Muscle of leg (tissue), 11 donors: ENCODE measurements around the gene CTSD. TPM values are rescaled to one million over a fixed set of nuclear protein-coding genes. Genes with fewer than 3 reads are reported as not detected.

Source experiments
- DNase-seq: peaks from one replicate; pipeline ENCODE4 v3.0.0; 2013
- H3K27ac ChIP-seq: one replicate; pipeline ENCODE4 v1.5.1; 2013; ENCODE audit warnings: mild to moderate bottlenecking, low read length, control low read depth
- H3K27me3 ChIP-seq: one replicate; pipeline ENCODE4 v1.6.1; 2013; ENCODE audit warnings: low read length; ENCODE audit not compliant: control insufficient read depth, insufficient read depth
- H3K36me3 ChIP-seq: one replicate; pipeline ENCODE4 v1.6.1; 2013; ENCODE audit warnings: low read length; ENCODE audit not compliant: control insufficient read depth, insufficient read depth
- H3K4me1 ChIP-seq: one replicate; pipeline ENCODE4 v1.6.1; 2013; ENCODE audit warnings: low read length; ENCODE audit not compliant: control insufficient read depth, insufficient read depth
- H3K4me3 ChIP-seq: one replicate; pipeline ENCODE4 v1.5.1; 2013; ENCODE audit warnings: low read length, control low read depth
- H3K9me3 ChIP-seq: replicated peaks from 2 replicates; pipeline ENCODE4 v1.6.1; 2013; ENCODE audit warnings: low read depth, low read length; ENCODE audit not compliant: control insufficient read depth
- WGBS: methylation state at CpG from one replicate; pipeline ENCODE4 v1.1.5; 2013; ENCODE audit warnings: missing lambda C conversion rate; ENCODE audit not compliant: insufficient coverage; 5-methylcytosine and 5-hydroxymethylcytosine counted together
- polyA plus RNA-seq, 8 donors: library from polyadenylated mRNA; unstranded; fragments of 120-200 nt; gene quantifications; one replicate each; pipeline versions ENCODE4 v1.2.1 to v1.2.3, GENCODE V29; 2013; ENCODE audit warnings: inconsistent platforms in 1 of 8, low replicate concordance in 1 of 8; ENCODE audit not compliant: insufficient read length in 8 of 8, insufficient read depth in 1 of 8
- total RNA-seq: library from RNA; stranded (reverse); fragments of 120-200 nt; gene quantifications from one replicate; pipeline ENCODE4 v1.2.4, GENCODE V29; 2013

The CTSD gene
- total and polyA plus RNA-seq, 9 donors: 56.9 to 120 (median 91.6) TPM

DNA sequence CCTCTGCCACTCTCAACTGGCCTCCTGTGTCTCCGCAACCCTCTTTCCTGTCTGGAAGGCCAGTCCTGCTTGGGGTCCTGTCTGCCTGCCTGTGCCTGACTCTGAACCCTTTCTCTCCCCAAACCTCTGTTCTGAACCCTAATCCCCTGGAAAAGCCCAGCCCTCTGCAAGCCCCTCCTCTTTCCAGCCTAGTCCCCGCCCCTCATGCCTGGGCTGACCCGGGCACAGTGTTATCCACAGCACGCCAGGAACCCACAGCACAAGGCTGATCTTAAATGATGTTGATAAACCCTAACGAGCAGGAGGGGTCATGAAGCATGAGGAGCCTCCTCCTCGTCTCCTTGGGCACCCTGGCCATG is 13.3 kb downstream of the CTSD start, which contains the start of gene IFITM10:
Gene IFITM10 (minus strand): TSS at position 115 of the 359 bp plus-strand sequence. CDS start 153 bp downstream, outside the sequence.
- peaks cover 41% of the 10 kb centered on the region for H3K4me1 ChIP-seq
- H3K27ac ChIP-seq: no peak within 1 kb of the TSS
- H3K9me3 ChIP-seq: no peaks in the 10 kb centered on the region
- DNase-seq: no peak
- peaks cover 24% of the 10 kb centered on the region for H3K36me3 ChIP-seq
- H3K4me3 ChIP-seq: no peak within 1 kb of the TSS
- WGBS: 29% methylated on average over 5 of the region's 6 CpGs
- peaks cover 44% of the 10 kb centered on the region for H3K27me3 ChIP-seq

DNA sequence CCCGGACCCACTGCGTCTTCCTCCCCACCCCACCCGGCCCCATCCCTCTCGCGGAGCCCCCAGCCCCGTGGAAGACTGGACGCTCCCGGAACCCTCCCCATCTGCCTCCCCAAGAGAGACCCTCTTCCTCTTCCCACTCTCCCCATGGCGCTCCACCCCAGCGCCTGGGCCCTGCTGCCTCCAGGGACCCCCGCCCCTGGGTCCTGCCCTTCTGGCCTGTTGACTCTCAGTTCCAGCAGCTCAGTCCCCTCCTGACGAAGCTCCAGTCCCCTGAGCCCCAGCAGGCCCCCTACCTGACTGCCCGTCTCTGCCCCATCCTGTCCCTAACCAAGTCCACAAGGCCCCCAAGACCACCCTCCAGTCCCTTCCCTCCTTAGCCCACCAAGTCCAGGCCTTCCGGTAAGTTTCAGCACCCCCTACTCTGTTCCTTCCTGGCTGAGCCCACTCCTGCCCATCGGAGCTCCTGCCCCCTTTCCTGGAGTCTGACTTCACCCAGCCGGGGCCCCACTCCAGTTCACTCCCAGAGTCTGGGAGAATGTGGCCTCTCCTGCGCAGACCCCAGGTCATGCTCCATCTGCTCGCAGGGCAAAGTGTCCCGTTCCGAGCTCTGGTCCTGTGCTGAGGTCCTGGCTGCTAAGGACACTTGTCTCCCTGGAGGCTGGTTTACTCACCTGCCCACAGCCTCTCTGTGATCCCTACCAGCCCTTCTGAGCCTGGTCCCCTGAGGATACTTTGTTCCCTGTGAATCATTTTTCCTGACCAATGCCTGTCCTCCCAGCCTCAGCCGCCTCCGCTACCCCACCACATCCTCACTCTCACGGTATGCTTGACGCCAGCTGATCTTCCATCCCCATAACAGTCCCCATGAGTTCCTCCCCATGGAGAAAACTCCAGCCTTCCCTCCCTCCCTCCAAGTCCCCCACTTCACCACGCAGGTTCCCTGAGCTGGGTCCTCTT is 14.1 kb downstream of the CTSD start:
- DNase-seq: no peak
- Histone ChIP-seq H3K36me3 (peaks cover 16% of the 10 kb centered on the region), H3K27ac (no peak overlapping the region), H3K27me3 (peaks cover 44% of the 10 kb centered on the region), H3K9me3 (no peaks in the 10 kb centered on the region), H3K4me3 (no peak overlapping the region), H3K4me1 (peaks cover 49% of the 10 kb centered on the region)
- WGBS: 20% methylated on average over 25 of the region's 25 CpGs

DNA sequence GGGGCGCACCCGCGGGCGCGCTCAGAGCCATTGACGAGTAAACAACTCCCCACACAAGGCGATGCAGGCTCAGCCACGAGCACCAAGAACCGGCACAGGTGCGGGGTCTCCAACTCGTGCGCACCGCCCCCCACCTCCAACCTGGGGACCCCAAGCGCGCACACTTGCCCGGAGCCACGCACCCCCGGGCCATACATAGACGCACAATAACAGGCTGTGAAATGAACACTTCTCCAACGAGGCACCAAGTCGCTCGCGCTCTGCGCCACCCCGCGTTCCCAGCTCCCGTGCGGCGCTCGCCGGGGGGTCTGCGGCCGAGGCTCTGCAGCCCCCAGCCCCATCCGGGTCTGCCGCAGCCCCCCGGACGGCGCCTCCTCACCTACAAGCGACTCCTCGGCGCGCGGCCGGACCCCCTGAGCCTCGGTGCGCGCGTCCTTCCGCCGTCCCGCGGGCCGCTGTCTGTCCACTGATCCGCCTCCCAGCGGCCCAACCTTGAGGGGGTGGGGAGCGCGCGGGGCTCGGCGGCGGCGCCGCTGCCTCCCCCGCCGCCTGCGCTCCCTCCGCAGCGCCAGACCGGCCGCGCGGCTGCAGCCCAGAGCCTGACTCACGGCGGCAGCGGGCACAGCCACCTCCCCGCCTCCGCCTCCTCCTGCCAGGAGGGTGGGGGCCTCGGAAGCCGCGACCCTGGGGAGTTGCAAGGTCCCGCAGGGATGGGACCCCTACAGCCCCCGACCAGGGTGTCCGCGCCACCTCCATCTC is 14.9 kb downstream of the CTSD start:
- under 1% methylated on average over 83 of the region's 84 CpGs for WGBS
- H3K36me3 ChIP-seq: peaks cover 11% of the 10 kb centered on the region
- H3K4me3 ChIP-seq: no peak overlapping the region
- H3K4me1 ChIP-seq: peaks cover 54% of the 10 kb centered on the region
- H3K27me3 ChIP-seq: peaks cover 46% of the 10 kb centered on the region
- no peak overlapping the region for H3K27ac ChIP-seq
- no peak for DNase-seq
- no peaks in the 10 kb centered on the region for H3K9me3 ChIP-seq

DNA sequence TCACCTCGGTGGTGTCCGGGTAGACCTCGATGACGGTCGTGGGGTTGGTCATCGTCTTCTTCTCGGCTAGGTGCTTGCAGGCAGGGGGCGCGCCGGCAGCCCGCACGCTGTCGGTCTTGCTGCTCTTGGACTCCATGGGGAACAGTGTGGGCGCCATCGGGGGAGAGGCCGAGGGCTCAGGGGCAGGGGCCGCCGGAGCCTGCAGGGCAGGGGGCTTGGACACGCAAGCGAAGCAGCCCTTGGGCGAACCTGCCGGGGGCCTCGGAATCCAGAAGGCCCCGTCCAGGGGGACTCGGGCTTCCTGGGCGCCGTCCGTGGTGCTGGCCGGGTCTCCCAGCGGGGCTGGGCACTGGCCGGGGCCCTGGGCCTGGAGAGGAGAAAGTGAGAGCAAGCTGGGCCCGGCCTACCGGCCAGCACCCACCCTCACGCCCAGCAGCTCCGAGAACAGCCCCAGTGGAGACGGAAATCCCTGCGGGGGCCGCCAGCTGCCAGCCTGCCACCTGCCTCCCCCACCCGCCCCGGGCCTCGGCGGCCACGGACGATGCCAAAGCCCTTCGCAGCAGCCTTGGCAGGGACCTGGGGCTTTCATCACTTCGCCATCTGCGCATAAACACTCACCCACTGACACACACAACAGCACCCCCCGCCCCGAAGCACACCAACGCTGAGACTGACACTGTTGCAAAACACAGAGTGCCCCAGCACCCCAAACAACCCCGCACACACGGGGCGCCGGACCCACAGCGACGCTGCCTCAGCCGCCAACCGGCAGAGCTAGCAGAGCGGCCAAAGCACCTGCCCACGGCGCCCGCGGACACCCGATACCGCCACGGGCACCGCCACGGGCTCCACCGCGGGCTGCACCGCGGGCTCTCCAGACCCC is 15.7 kb downstream of the CTSD start:
- Histone ChIP-seq H3K36me3 (peaks cover 5% of the 10 kb centered on the region), H3K27me3 (peaks cover 49% of the 10 kb centered on the region), H3K4me1 (peaks cover 54% of the 10 kb centered on the region), H3K9me3 (no peaks in the 10 kb centered on the region), H3K27ac (no peak overlapping the region), H3K4me3 (no peak overlapping the region)
- 26% methylated on average over 66 of the region's 72 CpGs for WGBS
- DNase-seq: no peak

DNA sequence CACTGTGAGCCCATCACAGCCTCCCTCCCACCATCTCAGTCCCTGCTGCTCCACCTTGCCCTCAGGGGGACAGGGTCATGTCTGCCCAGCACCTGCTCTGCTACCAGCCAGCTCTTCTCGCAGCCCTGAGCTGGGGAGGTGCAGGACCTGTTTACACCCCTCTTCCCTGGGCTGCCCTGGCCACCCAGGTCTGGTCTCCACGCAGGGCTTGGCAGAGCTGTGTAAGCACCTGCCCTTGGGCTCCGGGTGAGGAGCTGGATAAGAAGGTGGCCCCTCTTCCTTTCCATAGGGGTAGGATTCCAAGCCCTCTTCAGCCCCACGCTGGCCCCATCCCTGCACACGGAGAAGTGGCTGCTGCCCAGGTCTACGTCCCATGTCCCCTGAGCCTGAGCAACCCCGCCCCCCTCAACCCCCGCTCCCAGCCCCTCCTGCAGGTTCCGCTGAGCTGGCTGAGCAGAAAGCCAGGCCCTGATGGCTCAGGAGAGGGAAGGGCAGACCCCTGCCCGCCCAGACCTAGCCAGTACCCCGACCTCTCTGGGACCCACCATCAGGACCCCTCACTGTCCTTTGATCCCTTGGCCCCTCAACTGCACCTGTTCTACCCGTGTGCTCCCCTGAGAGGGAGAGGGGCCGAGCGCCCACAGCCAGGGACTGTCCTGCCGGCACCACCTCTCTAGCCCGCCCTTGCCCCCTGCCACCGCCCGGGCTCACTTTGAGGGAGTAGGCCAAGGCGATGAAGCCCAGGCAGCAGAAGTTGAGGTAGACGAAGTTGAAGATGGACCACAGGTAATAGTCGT is 16.6 kb downstream of the CTSD start:
- peaks cover 54% of the 10 kb centered on the region for H3K27me3 ChIP-seq
- H3K4me3 ChIP-seq: no peak overlapping the region

DNA sequence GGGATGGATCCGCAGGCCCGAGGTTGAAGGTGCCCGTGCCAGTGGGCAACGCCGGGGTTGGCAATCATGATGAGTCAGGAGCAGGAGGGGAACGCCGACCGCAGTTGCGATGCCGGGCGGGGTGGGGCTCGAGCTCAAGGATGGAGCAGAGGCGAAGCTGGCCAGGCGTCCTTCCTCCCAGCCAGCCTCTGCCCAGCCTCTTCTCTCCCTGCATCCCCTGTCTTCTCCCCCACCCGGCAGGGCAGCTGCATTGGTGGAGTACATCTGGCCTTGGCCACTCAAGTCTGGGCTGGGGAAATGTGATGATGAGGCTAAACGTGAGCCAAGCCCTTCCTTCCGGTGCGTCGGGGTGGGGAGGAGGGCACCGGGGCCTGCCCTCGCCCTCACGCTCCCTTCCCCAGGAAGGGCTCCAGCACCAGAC is 17.2 kb downstream of the CTSD start:
- Histone ChIP-seq H3K36me3 (no peaks in the 10 kb centered on the region), H3K27ac (no peak overlapping the region), H3K9me3 (no peaks in the 10 kb centered on the region), H3K4me3 (no peak overlapping the region), H3K27me3 (peaks cover 59% of the 10 kb centered on the region), H3K4me1 (peaks cover 41% of the 10 kb centered on the region)
- DNase-seq: peak; percentile 51
- 91% methylated on average over 12 of the region's 22 CpGs for WGBS

More for the DNA sequence above, 16.6 kb downstream of the CTSD start:
- DNase-seq: no peak
- Histone ChIP-seq H3K27ac (no peak overlapping the region), H3K36me3 (no peaks in the 10 kb centered on the region), H3K9me3 (no peaks in the 10 kb centered on the region), H3K4me1 (peaks cover 47% of the 10 kb centered on the region)
- 73% methylated on average over 12 of the region's 21 CpGs for WGBS

DNA sequence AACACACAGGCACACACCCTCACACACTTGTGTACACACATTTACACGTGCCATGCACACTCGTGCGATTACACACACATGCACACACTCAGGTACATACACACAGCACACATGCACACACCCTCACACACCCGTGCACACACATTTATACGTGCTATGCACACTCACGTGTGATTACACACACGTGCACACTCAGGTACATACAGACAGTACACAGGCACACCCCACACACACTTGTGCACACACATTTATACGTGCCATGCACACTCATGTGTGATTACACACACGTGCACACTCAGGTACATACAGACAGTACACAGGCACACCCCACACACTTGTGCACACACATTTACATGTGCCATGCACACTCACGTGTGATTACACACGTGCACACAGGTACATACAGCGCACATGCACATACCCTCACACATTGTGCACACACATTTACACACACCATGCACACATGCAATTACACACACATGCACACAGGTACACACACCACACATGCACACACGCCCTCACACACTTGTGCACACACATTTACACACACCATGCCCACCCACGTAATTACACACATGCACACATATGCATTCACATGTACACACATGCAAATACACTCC is 17.9 kb downstream of the CTSD start:
- H3K27ac ChIP-seq: no peak overlapping the region
- H3K4me1 ChIP-seq: peaks cover 34% of the 10 kb centered on the region
- no peak overlapping the region for H3K4me3 ChIP-seq
- peaks cover 59% of the 10 kb centered on the region for H3K27me3 ChIP-seq
- H3K36me3 ChIP-seq: no peaks in the 10 kb centered on the region
- WGBS: 94% methylated on average over 14 of the region's 14 CpGs
- DNase-seq: no peak
- H3K9me3 ChIP-seq: no peaks in the 10 kb centered on the region

DNA sequence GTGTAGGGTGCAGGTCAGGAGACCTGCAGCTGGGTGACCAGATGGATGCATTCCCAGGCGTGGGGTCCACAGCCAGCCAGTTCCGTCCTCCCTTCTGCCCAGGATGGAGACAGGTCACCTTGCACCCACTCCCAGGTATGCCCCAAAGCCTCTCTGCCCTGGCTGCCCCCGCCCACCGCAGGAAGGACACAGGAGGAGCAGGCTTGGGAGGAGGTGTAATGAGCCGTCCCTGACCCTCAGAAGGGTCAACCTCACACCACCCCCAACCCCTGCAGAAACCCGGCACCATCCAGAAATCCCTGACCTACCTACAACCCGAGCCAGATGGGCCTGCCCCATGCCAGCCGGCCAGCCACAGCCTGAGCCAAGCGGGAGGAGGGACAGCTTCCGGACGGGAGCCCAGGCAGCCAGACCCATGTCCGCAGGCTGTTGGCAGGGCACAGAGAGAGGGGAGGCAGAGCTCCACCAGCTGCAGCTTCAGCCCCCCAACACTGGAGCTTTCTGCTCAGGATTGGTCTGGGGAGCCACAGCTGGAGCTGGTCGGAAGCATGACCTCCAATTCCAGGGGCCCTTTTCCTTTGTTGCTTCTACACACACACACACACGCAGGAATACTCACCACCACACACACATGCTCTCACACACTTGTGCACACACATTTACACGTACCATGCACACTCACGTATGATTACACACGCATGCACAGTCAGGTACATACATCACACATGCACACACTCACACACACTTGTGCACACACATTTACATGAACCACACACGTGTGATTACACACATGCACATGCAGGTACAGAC is 18.6 kb downstream of the CTSD start:
- H3K4me1 ChIP-seq: peaks cover 32% of the 10 kb centered on the region
- H3K4me3 ChIP-seq: no peak overlapping the region
- peak; percentile 45 for DNase-seq
- WGBS: 70% methylated on average over 12 of the region's 18 CpGs
- H3K36me3 ChIP-seq: no peaks in the 10 kb centered on the region
- H3K27me3 ChIP-seq: peaks cover 57% of the 10 kb centered on the region
- no peaks in the 10 kb centered on the region for H3K9me3 ChIP-seq
- no peak overlapping the region for H3K27ac ChIP-seq
